Myocyte (in vitro differentiated cells): ENCODE data around the gene DNAH11. TPM values are rescaled to one million over a fixed set of nuclear protein-coding genes. Genes with fewer than 3 reads are reported as not detected.
"Not testable (repeated sequence)": the region's sequence is repeated elsewhere in the genome, so short reads cannot be mapped to it uniquely, and the experiment has no call there.

ENCODE experiments used
- DNase-seq: peaks from one replicate; pipeline ENCODE4 v3.0.0-alpha.2; 2012; ENCODE audit warnings: low read depth
- total RNA-seq: library from RNA; depleted of rRNA; stranded (reverse); fragments of >200 nt; gene quantifications from 2 replicates; pipeline ENCODE4 v1.2.3, GENCODE V29; 2014

Gene DNAH11
- total RNA-seq, 1 donor from 2014 or later: 0.13 TPM

DNA sequence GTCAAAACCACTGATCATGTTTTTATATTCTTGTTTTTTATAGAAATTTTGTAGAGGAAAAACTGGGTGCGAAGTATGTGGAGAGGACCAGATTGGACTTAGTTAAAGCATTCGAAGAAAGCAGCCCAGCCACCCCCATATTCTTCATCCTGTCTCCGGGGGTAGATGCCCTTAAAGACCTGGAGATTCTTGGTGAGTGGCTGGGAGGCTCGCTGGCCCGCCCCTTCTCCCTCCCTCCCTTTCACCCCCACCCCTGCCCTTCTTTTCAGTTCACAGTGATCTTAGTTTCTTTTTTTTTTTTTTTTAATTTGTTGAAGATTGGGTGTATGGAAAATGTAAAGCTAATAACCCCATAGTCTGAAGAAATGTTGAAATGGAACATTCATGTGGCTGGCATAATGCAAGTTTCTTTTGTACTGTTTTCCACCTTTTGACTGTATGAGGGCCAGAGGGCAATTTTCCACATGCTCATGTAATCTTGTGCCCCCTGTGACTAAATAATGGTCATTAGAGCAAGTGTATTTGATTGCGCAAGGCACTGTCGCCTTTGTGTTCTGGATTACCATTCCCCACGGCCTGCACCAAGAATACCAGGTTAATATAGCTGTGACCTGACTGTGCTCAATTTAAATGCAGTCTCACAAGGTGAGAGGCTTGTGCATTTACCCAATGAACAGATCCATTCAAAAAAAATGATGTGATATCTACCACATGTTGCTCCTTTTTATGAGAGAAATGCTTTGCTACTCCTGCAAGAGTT lies 325.2 kb downstream of the DNAH11 start:
- DNase-seq: no peak

GRCh38 chr7:21868576-21868850 lies 325.7 kb downstream of the DNAH11 start:
- no peak for DNase-seq

GRCh38 chr7:21869785-21870402 lies 327.1 kb downstream of the DNAH11 start:
- no peak for DNase-seq

DNA sequence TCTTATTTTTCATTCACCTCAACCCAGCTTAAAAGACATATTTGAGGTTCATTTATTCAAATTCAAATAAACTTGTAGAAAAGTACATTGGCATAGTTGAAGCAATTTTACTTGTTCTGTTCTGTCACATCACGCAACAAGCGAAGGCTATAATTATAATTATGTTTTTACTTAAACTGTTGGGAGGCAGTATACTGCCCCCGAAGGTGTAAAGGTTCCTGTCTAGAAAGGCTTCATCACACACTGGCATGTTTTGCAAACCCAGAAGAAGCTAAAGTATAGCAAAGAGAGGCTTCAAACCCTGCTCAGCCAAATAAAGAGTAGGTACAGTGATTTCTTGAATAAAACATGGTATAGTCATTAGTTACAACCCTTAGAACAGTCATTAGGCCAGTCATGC lies 340.2 kb downstream of the DNAH11 start:
- DNase-seq: no peak

DNA sequence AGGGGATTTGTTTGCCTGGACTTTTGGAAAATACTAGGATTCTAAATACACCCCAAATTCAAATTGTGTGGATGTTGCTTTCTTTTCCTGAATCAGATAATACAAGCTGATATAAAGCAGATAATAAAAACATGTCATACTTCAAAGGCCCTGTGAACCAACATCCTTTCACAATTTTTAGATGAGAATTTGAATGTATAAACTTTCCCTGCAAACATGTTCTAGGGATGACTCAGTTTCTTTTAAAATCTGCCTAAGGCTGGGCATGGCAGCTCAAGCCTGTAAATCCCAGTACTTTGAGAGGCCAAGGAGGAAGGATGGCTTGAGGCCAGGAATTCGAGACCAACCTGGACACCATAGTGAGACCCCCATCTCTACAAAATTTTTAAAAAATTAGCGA lies 340.7 kb downstream of the DNAH11 start:
- not testable (repeated sequence) for DNase-seq

- no peak for DNase-seq
Measured at GRCh38 chr7:21884496-21884895, 341.7 kb downstream of the DNAH11 start.

DNA sequence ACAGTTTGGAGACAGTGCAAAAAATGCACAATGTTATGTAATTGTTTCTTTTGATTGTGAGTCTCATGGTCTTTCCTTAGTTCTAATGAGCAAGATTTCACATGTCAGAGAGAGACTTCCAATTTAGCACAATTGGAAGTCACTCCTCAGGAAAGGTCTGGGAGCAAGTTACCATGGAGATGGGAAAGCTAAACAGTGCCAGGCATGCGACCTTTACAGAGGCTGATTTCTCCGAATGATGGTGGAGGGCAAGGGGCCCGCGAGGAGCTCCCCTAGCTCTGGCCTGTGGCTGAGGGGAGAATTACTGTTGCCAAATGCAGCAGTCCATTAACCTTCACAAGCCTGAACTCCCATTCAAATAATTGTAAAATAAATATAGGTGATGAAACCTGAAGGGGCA lies 343.6 kb downstream of the DNAH11 start:
- DNase-seq: no peak

- DNase-seq: no peak
Measured at GRCh38 chr7:21887353-21887752, 344.5 kb downstream of the DNAH11 start.

- DNase-seq: no peak
Measured at GRCh38 chr7:21887779-21888178, 344.9 kb downstream of the DNAH11 start.

GRCh38 chr7:21891291-21891690 lies 348.5 kb downstream of the DNAH11 start:
- DNase-seq: no peak

DNA sequence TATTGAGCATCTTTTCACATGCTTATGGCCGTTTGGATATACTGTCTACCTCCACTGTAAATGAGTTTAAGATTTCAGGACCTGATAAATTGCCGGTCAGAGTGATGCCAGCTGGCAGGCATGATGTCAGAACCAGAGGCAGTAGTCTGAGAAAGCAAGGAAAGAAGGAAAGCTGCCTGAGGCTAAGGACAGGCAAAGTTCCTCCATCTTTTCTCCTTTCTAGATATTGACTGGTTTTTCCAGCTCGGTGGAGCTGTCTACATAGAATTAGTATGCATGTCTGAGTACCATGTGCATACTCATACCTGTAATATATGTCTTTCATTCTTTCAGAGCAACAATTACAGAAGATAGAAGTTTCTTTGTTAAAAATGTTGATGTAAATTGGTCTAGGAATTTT lies 350.6 kb downstream of the DNAH11 start:
- no peak for DNase-seq

DNA sequence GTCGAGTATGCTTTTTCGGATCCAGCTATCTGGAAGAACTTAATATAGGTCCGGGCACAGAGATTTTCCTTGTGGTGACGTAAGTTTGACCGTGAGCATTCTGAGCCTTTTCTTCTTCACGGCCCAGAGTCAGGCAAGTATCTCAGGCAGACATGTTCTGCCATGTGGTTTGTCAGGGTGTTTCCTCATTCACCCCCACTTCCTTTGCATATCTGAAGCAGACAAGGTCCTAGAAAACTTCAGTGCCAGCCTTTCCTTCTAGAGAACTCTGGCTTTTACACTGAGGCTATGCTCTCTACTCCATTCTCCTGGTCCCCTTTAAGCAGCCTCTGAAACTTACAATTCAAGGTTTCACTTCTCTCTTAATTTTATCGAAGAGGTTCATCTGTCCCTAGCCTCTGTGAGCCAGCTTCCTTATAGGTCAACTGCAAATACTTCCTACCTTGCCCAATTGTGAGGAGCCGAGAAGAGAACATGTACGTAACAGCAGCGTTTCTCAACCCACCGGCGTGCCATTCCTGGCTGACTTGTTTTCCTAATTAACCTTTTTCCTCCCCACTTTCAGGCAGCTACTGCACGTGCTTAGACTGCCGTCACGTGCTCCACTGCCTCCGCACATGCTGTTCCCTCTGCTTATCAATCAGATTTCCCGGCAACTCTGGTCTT lies 355.6 kb downstream of the DNAH11 start:
- DNase-seq: no peak

GRCh38 chr7:21902240-21902639 lies 359.4 kb downstream of the DNAH11 start:
- peak; percentile 51 for DNase-seq

DNA sequence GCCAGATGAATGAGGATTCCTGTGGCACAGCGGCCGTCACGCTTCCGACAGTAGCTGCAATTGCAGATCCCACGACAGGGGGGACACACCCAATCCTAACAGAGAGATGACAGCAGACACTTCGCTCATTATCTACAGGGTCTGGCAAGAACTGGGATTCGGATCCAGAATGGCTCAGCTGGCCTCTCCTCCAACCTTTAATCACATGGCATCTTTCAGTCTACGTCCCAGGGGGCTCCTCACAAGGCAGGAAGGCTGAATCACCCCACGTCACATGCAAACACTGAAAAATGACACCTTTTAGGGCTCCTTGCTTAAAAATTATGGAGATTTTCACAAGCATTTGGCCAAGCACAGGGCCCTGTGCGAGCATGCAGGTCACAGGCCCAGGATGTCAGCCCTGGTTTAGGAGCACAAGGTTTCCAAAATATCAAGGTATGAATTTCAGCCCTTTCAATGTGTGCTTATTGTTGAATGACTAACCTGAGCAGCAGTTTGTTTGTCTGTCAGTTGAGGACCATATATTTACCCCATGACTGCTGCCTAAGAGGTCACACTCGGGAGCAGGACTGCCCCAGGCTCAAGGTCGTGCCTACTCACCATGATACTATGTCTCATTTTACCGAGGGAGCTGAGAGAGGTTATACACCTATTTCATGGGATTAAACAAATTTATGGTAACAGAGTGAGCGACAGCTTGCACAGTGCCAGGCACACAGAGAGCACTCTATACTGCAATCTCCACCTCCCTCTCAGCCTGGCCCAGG lies 360.4 kb downstream of the DNAH11 start:
- peak; percentile 47 for DNase-seq

- DNase-seq: no peak
Measured at GRCh38 chr7:21908746-21909145, 365.9 kb downstream of the DNAH11 start.

DNA sequence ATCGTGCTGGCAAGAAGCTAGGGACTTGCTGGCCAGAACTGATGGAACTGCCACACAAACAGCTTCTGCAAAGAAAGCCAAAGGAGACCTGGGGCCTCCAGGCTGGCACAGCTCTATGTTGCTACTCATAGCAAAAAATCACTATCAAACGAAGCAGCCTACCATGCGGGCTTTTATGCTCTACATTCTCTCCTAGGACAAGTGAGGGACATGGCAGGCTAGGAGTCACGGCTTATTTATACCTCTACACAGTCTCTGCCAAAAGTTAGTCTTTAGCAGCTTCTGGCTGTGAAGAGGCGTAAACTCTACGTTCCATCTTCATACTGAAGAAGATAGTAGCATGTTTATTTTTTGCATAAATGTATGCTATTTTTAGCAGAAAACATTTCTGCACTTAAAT lies 367.4 kb downstream of the DNAH11 start:
- no peak for DNase-seq

GRCh38 chr7:21911341-21911875 lies 368.6 kb downstream of the DNAH11 start:
- no peak for DNase-seq

DNA sequence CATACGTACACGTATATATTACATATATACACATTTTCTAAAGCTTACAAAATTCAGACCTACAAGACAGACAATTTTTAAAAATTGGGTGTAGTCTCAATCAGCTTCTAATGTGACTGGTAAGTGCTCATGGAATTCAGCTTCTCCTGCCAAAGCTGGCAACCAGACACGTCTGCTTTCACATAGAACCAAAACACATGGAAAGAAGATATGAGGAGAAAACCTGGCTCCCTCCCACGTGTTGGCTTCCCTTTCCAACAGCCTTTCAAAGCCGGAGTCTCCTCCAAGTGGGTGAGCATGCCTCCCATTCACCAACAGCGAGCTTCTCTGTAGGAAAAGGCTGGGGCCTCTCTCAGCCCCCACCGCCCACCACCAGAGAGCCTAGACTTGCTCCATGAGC lies 369.5 kb downstream of the DNAH11 start:
- no peak for DNase-seq

DNA sequence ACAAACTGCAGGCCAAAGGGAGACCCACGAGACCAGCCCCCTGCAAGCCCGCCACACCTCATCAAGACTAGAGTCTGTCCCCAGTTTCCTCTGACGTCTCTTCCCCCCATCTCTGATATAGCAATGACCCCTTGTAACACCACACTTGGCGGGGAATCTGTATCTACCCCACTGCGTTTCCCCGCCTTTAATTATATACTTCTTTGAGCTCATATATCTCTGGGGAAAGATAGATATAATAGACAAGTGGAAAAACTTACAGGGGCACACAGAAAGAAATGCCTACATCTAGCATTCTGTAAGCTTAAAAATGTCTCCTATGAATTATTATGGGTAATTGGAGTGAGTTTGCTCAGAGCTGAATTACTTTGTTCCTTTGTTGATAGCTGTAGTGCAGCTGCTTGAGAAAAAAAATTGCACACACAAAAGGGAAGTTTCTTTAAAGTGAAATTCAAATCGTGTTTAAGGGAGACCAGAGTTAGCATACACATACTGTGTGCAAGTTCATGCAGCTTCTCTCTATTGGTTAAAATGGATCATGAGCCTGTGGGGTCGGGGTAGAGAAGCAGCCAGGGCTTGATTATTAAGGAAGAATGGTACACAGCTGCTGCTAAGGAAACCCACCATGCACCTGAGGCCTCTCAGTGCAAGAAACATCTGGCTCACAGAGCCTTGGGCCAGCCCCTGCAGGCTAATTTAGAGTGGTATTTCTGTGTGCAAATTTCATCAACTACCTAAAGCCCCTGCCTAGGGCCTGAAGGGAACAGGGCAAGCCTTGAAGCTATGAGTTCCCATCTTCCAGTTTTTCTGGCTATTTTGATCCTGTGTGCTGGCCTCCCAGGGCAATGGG lies 370.3 kb downstream of the DNAH11 start:
- DNase-seq: no peak

DNA sequence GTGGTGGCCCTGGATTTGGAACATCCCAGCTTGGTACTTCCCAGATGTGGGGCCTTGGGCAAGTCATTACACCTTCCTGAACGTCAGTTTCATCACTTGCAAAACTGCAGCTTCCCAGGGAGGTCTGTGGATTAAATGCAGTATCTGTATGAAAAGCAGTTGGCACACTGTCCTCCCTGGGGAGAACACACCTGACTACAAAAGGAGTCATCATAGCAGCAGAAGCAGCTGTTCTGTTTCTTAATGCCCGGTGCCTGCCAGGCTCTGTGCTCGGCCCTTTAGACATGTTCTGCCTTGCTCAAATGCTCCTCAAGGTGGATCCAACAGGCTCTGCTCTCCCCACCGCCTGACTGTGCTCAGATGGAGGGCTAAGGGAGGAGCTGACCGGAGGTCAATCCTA lies 371.8 kb downstream of the DNAH11 start:
- peak; percentile 16 for DNase-seq

DNA sequence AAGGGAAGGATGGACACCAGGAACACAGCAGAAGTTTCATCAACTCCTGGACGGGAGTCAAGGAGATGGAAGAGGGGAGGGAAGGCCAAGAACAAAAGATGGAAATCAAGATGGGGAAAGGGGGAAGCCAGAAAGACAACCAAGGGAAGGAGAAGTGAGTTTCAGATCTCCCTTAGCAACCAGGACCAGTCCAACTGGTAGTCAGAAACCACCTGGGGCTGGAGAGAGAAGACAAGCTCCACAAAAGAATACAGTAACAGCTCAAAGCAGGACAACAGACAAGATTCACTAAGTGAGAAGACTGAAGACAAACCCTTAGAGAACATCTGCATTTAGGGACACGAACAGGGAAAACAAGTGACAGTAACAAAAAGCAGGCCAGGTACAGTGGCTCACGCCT lies 372.3 kb downstream of the DNAH11 start:
- DNase-seq: no peak
